Measurements from ENCODE around the gene CDH22. TPM values are rescaled to one million over a fixed set of nuclear protein-coding genes. Genes with fewer than 3 reads are reported as not detected.

The CDH22 gene
- total and polyA plus RNA-seq, 2 experiments from 2014 or later: 0.08 to 0.10 TPM

DNA sequence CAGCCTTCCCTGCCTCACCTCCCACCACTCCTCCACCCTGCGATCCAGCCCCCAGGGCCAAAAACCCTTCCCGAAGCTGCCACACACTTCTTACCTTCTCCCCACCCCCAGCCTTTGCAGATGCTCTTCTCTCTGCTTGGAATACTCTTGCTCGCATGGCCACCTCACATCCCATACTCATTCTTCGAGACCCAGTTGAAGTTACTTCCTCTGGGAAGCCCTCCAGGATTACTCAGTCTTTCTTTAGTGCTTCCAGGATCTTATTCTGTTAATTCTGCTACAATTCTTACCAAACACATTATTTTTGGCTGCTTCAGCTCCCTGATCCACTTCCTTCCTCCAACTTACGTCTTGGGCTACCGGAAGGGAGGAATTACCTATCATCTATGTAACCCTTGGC, 135.8 kb downstream of the CDH22 start:
- no peaks in the 10 kb centered on the region for H4K20me1 ChIP-seq (replicated peaks; ENCODE audit: insufficient read depth)
- H3F3A ChIP-seq (replicated peaks; ENCODE audit: low read depth): no peaks in the 10 kb centered on the region
- H3K4me1 Mint-ChIP-seq: no peaks in the 10 kb centered on the region; the same call in 2 of the 3 replicates
- no peak overlapping the region for H3K4me3 Mint-ChIP-seq
- no peak overlapping the region for H3K27ac ChIP-seq (ENCODE audit: low read depth)
- DNase-seq (ENCODE audit: low spot score) (no peak), ATAC-seq (no peak)
- no peak overlapping the region for H3K27ac Mint-ChIP-seq
- H3K4me3 ChIP-seq: no peak overlapping the region
- no peaks in the 10 kb centered on the region for H3K4me1 ChIP-seq (ENCODE audit: insufficient read depth)
- H3K79me2 ChIP-seq (replicated peaks; ENCODE audit: insufficient read depth): no peaks in the 10 kb centered on the region
- H3K4me2 ChIP-seq: no peak overlapping the region
- peaks cover 35% of the 10 kb centered on the region for H3K27me3 Mint-ChIP-seq (ENCODE audit: insufficient read depth, low read depth, poor library complexity)
- no peak overlapping the region for H2AFZ ChIP-seq
- no peaks in the 10 kb centered on the region for H3K9me3 Mint-ChIP-seq
- TF ChIP-seq, protein P1, sequence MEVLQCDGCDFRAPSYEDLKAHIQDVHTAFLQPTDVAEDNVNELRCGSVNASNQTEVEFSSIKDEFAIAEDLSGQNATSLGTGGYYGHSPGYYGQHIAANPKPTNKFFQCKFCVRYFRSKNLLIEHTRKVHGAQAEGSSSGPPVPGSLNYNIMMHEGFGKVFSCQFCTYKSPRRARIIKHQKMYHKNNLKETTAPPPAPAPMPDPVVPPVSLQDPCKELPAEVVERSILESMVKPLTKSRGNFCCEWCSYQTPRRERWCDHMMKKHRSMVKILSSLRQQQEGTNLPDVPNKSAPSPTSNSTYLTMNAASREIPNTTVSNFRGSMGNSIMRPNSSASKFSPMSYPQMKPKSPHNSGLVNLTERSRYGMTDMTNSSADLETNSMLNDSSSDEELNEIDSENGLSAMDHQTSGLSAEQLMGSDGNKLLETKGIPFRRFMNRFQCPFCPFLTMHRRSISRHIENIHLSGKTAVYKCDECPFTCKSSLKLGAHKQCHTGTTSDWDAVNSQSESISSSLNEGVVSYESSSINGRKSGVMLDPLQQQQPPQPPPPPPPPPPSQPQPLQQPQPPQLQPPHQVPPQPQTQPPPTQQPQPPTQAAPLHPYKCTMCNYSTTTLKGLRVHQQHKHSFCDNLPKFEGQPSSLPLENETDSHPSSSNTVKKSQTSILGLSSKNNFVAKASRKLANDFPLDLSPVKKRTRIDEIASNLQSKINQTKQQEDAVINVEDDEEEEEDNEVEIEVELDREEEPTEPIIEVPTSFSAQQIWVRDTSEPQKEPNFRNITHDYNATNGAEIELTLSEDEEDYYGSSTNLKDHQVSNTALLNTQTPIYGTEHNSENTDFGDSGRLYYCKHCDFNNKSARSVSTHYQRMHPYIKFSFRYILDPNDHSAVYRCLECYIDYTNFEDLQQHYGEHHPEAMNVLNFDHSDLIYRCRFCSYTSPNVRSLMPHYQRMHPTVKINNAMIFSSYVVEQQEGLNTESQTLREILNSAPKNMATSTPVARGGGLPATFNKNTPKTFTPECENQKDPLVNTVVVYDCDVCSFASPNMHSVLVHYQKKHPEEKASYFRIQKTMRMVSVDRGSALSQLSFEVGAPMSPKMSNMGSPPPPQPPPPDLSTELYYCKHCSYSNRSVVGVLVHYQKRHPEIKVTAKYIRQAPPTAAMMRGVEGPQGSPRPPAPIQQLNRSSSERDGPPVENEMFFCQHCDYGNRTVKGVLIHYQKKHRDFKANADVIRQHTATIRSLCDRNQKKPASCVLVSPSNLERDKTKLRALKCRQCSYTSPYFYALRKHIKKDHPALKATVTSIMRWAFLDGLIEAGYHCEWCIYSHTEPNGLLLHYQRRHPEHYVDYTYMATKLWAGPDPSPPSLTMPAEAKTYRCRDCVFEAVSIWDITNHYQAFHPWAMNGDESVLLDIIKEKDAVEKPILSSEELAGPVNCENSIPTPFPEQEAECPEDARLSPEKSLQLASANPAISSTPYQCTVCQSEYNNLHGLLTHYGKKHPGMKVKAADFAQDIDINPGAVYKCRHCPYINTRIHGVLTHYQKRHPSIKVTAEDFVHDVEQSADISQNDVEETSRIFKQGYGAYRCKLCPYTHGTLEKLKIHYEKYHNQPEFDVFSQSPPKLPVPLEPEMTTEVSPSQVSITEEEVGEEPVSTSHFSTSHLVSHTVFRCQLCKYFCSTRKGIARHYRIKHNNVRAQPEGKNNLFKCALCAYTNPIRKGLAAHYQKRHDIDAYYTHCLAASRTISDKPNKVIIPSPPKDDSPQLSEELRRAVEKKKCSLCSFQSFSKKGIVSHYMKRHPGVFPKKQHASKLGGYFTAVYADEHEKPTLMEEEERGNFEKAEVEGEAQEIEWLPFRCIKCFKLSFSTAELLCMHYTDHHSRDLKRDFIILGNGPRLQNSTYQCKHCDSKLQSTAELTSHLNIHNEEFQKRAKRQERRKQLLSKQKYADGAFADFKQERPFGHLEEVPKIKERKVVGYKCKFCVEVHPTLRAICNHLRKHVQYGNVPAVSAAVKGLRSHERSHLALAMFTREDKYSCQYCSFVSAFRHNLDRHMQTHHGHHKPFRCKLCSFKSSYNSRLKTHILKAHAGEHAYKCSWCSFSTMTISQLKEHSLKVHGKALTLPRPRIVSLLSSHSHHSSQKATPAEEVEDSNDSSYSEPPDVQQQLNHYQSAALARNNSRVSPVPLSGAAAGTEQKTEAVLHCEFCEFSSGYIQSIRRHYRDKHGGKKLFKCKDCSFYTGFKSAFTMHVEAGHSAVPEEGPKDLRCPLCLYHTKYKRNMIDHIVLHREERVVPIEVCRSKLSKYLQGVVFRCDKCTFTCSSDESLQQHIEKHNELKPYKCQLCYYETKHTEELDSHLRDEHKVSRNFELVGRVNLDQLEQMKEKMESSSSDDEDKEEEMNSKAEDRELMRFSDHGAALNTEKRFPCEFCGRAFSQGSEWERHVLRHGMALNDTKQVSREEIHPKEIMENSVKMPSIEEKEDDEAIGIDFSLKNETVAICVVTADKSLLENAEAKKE (CRISPR knock-in tag; IDR thresholded peaks at IDR 0.05): no peak
- TF ChIP-seq, protein P2, sequence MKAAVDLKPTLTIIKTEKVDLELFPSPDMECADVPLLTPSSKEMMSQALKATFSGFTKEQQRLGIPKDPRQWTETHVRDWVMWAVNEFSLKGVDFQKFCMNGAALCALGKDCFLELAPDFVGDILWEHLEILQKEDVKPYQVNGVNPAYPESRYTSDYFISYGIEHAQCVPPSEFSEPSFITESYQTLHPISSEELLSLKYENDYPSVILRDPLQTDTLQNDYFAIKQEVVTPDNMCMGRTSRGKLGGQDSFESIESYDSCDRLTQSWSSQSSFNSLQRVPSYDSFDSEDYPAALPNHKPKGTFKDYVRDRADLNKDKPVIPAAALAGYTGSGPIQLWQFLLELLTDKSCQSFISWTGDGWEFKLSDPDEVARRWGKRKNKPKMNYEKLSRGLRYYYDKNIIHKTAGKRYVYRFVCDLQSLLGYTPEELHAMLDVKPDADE (IDR thresholded peaks at IDR 0.05): no peak
- TF ChIP-seq EZH2phosphoT487 (IDR thresholded peaks at IDR 0.05; ENCODE audit: unreplicated experiment) (no peak), EZH2 (IDR thresholded peaks at IDR 0.05; ENCODE audit: low read depth, unreplicated experiment) (no peak), NANOG (IDR thresholded peaks at IDR 0.05; ENCODE audit: borderline replicate concordance) (no peak), STAT1 (IDR thresholded peaks at IDR 0.05; ENCODE audit: unreplicated experiment) (no peak), JUNB (IDR thresholded peaks at IDR 0.05; ENCODE audit: unreplicated experiment) (no peak), POLR2AphosphoS5 (IDR thresholded peaks at IDR 0.05; ENCODE audit: low read depth) (no peak), CREB1 (CRISPR knock-in tag; IDR thresholded peaks at IDR 0.05; ENCODE audit: low read depth) (no peak), ZNF114 (CRISPR knock-in tag; IDR thresholded peaks at IDR 0.05) (no peak), ZNF331 (CRISPR knock-in tag; IDR thresholded peaks at IDR 0.05; ENCODE audit: low read depth) (no peak)
- TF ChIP-seq, protein P3, sequence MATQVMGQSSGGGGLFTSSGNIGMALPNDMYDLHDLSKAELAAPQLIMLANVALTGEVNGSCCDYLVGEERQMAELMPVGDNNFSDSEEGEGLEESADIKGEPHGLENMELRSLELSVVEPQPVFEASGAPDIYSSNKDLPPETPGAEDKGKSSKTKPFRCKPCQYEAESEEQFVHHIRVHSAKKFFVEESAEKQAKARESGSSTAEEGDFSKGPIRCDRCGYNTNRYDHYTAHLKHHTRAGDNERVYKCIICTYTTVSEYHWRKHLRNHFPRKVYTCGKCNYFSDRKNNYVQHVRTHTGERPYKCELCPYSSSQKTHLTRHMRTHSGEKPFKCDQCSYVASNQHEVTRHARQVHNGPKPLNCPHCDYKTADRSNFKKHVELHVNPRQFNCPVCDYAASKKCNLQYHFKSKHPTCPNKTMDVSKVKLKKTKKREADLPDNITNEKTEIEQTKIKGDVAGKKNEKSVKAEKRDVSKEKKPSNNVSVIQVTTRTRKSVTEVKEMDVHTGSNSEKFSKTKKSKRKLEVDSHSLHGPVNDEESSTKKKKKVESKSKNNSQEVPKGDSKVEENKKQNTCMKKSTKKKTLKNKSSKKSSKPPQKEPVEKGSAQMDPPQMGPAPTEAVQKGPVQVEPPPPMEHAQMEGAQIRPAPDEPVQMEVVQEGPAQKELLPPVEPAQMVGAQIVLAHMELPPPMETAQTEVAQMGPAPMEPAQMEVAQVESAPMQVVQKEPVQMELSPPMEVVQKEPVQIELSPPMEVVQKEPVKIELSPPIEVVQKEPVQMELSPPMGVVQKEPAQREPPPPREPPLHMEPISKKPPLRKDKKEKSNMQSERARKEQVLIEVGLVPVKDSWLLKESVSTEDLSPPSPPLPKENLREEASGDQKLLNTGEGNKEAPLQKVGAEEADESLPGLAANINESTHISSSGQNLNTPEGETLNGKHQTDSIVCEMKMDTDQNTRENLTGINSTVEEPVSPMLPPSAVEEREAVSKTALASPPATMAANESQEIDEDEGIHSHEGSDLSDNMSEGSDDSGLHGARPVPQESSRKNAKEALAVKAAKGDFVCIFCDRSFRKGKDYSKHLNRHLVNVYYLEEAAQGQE (IDR thresholded peaks at IDR 0.05; ENCODE audit: unreplicated experiment): no peak
- TF ChIP-seq, protein P4, sequence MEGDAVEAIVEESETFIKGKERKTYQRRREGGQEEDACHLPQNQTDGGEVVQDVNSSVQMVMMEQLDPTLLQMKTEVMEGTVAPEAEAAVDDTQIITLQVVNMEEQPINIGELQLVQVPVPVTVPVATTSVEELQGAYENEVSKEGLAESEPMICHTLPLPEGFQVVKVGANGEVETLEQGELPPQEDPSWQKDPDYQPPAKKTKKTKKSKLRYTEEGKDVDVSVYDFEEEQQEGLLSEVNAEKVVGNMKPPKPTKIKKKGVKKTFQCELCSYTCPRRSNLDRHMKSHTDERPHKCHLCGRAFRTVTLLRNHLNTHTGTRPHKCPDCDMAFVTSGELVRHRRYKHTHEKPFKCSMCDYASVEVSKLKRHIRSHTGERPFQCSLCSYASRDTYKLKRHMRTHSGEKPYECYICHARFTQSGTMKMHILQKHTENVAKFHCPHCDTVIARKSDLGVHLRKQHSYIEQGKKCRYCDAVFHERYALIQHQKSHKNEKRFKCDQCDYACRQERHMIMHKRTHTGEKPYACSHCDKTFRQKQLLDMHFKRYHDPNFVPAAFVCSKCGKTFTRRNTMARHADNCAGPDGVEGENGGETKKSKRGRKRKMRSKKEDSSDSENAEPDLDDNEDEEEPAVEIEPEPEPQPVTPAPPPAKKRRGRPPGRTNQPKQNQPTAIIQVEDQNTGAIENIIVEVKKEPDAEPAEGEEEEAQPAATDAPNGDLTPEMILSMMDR (conservative IDR thresholded peaks at IDR 0.05; ENCODE audit: low read depth in 2 of 2): no peak
- no peaks in the 10 kb centered on the region; the same call in 2 of the 3 replicates for H3K36me3 Mint-ChIP-seq (ENCODE audit: low read depth)
- no peaks in the 10 kb centered on the region for H3K36me3 ChIP-seq (ENCODE audit: insufficient read depth)
- peaks cover 49% of the 10 kb centered on the region for H3K27me3 ChIP-seq (ENCODE audit: insufficient read depth)
- no peaks in the 10 kb centered on the region for H3K9me2 ChIP-seq (ENCODE audit: insufficient read depth)

Data from GM23338 (cell line).